ENCODE data around the gene OR51B6.

OR51B6 gene

GRCh38 chr11:5369789-5370188 is 18.5 kb downstream of the OR51B6 start:
- Histone ChIP-seq H3K9me3 (ENCODE audit: control insufficient read depth, insufficient read depth, low read depth, low read length) (no peaks in the 10 kb centered on the region), H3K4me1 (ENCODE audit: control insufficient read depth, insufficient read depth, low read length) (no peaks in the 10 kb centered on the region), H3K36me3 (ENCODE audit: control insufficient read depth in 2 of 2, insufficient read depth in 1 of 2, low read length in 2 of 2) (no peaks in the 10 kb centered on the region), H3K4me3 (ENCODE audit: low read depth, low read length) (no peak overlapping the region), H3K27ac (ENCODE audit: extremely low read depth, low read depth, low read length) (no peak overlapping the region)
- TF ChIP-seq ZNF654 (tag by site-specific recombination; IDR thresholded peaks at IDR 0.05; ENCODE audit: low read depth) (no peak), ZNF211 (tag by site-specific recombination; IDR thresholded peaks at IDR 0.05; ENCODE audit: low read depth) (no peak), ZSCAN23 (tag by site-specific recombination; IDR thresholded peaks at IDR 0.05) (no peak), ZNF221 (tag by site-specific recombination; IDR thresholded peaks at IDR 0.05; ENCODE audit: borderline replicate concordance) (no peak), ZNF664 (tag by site-specific recombination; IDR thresholded peaks at IDR 0.05) (no peak), ZSCAN16 (tag by site-specific recombination; IDR thresholded peaks at IDR 0.05) (no peak), ZEB2 (tag by site-specific recombination; IDR thresholded peaks at IDR 0.05) (no peak)
- ChIA-PET CTCF (interaction anchor here (1.7 kb wide), 1 partner anchor 12 kb away, joined by 6 read pairs; no protein-coding TSS in a partner anchor), POLR2A (no interaction called here)

- Histone ChIP-seq H3K36me3 (ENCODE audit: control insufficient read depth in 2 of 2, insufficient read depth in 1 of 2, low read length in 2 of 2) (no peaks in the 10 kb centered on the region), H3K9me3 (ENCODE audit: control insufficient read depth, insufficient read depth, low read depth, low read length) (no peaks in the 10 kb centered on the region), H3K4me1 (ENCODE audit: control insufficient read depth, insufficient read depth, low read length) (no peaks in the 10 kb centered on the region), H3K27ac (ENCODE audit: extremely low read depth, low read depth, low read length) (no peak overlapping the region), H3K4me3 (ENCODE audit: low read depth, low read length) (no peak overlapping the region)
- TF ChIP-seq, protein P1, sequence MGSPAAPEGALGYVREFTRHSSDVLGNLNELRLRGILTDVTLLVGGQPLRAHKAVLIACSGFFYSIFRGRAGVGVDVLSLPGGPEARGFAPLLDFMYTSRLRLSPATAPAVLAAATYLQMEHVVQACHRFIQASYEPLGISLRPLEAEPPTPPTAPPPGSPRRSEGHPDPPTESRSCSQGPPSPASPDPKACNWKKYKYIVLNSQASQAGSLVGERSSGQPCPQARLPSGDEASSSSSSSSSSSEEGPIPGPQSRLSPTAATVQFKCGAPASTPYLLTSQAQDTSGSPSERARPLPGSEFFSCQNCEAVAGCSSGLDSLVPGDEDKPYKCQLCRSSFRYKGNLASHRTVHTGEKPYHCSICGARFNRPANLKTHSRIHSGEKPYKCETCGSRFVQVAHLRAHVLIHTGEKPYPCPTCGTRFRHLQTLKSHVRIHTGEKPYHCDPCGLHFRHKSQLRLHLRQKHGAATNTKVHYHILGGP (tag by site-specific recombination; IDR thresholded peaks at IDR 0.05), result no peak
- TF ChIP-seq ZNF654 (tag by site-specific recombination; IDR thresholded peaks at IDR 0.05; ENCODE audit: low read depth), result peak; percentile 50
- POLR2A ChIA-PET, result no interaction called here
- CTCF ChIA-PET, result interaction anchor here (0.7 to 2.1 kb wide), 9 partner anchors 10 to 744 kb away, joined by 3 to 10 read pairs (median 3); partner anchors contain the start of gene OR51D1
Observed at GRCh38 chr11:5380740-5381342, 29.5 kb downstream of the OR51B6 start.

- POLR2A ChIA-PET, result no interaction called here
Observed at GRCh38 chr11:5383576-5383975, 32.3 kb downstream of the OR51B6 start, which contains the start of gene OR51M1. TSS of gene OR51M1 (plus strand) at chr11:5383812. CDS start at chr11:5389399, 5,587 bp downstream.

More at GRCh38 chr11:5383576-5383975, 32.3 kb downstream of the OR51B6 start, which contains the start of gene OR51M1:
- Histone ChIP-seq H3K36me3 (ENCODE audit: control insufficient read depth in 2 of 2, insufficient read depth in 1 of 2, low read length in 2 of 2) (no peaks in the 10 kb centered on the region), H3K9me3 (ENCODE audit: control insufficient read depth, insufficient read depth, low read depth, low read length) (no peaks in the 10 kb centered on the region), H3K4me3 (ENCODE audit: low read depth, low read length) (no peak within 1 kb of the TSS), H3K27ac (ENCODE audit: extremely low read depth, low read depth, low read length) (no peak within 1 kb of the TSS), H3K4me1 (ENCODE audit: control insufficient read depth, insufficient read depth, low read length) (no peaks in the 10 kb centered on the region)
- CTCF ChIA-PET, result interaction anchor here (0.9 kb wide), 1 partner anchor 179 kb away, joined by 3 read pairs; no protein-coding TSS in a partner anchor
- TF ChIP-seq ZNF302 (tag by site-specific recombination; IDR thresholded peaks at IDR 0.05; ENCODE audit: low read depth), result no peak
- TF ChIP-seq WT1 (tag by site-specific recombination; IDR thresholded peaks at IDR 0.05), result no peak
- TF ChIP-seq ZNF488 (tag by site-specific recombination; IDR thresholded peaks at IDR 0.05), result no peak
- no peak for TF ChIP-seq ZNF23 (tag by site-specific recombination; IDR thresholded peaks at IDR 0.05; ENCODE audit: borderline replicate concordance)
- no peak for TF ChIP-seq ZNF280C (tag by site-specific recombination; IDR thresholded peaks at IDR 0.05)
- no peak for TF ChIP-seq ZNF596 (tag by site-specific recombination; IDR thresholded peaks at IDR 0.05)
- TF ChIP-seq ZNF843 (tag by site-specific recombination; IDR thresholded peaks at IDR 0.05), result no peak
- TF ChIP-seq MYNN (tag by site-specific recombination; IDR thresholded peaks at IDR 0.05; ENCODE audit: borderline replicate concordance), result no peak
- TF ChIP-seq HOXA7 (CRISPR knock-in tag; IDR thresholded peaks at IDR 0.05; ENCODE audit: borderline replicate concordance), result no peak
- no peak for TF ChIP-seq TCF7L2 (IDR thresholded peaks at IDR 0.05; ENCODE audit: borderline replicate concordance, low read depth, low read length)
- no peak for TF ChIP-seq ZNF239 (tag by site-specific recombination; IDR thresholded peaks at IDR 0.05)
- TF ChIP-seq ZFP3 (tag by site-specific recombination; IDR thresholded peaks at IDR 0.05; ENCODE audit: low read depth), result no peak
- no peak for TF ChIP-seq ZFP69B (tag by site-specific recombination; IDR thresholded peaks at IDR 0.05)
- no peak for TF ChIP-seq ZNF510 (tag by site-specific recombination; IDR thresholded peaks at IDR 0.05; ENCODE audit: insufficient replicate concordance)
- TF ChIP-seq REPIN1 (tag by site-specific recombination; IDR thresholded peaks at IDR 0.05; ENCODE audit: low read depth), result no peak
- no peak for TF ChIP-seq MZF1 (tag by site-specific recombination; IDR thresholded peaks at IDR 0.05; ENCODE audit: borderline replicate concordance)
- no peak for TF ChIP-seq ZNF777 (tag by site-specific recombination; IDR thresholded peaks at IDR 0.05; ENCODE audit: borderline replicate concordance)
- no peak for TF ChIP-seq YY1 (tag by site-specific recombination; IDR thresholded peaks at IDR 0.05)
- no peak for TF ChIP-seq ZFP37 (tag by site-specific recombination; IDR thresholded peaks at IDR 0.05)
- TF ChIP-seq HOXC10 (CRISPR knock-in tag; IDR thresholded peaks at IDR 0.05), result no peak
